OCI-M2 (cell line): Measurements from ENCODE around the gene BNC2.
"Not testable (repeated sequence)": the region's sequence is repeated elsewhere in the genome, so short reads cannot be mapped to it uniquely, and the experiment has no call there.

ENCODE experiments used
- DNase-seq: peaks from one replicate; lab custom pipeline; 2025; ENCODE audit not compliant: unreplicated experiment; lab: John Stamatoyannopoulos, UW

BNC2 gene

GRCh38 chr9:16459421-16460148 is 410.9 kb downstream of the BNC2 start:
- no peak for DNase-seq

- DNase-seq = no peak
Observed at GRCh38 chr9:16458696-16459420, 411.6 kb downstream of the BNC2 start.

GRCh38 chr9:16455842-16456241 is 414.6 kb downstream of the BNC2 start:
- DNase-seq = no peak

GRCh38 chr9:16453390-16453789 is 417.1 kb downstream of the BNC2 start:
- DNase-seq = no peak

DNA sequence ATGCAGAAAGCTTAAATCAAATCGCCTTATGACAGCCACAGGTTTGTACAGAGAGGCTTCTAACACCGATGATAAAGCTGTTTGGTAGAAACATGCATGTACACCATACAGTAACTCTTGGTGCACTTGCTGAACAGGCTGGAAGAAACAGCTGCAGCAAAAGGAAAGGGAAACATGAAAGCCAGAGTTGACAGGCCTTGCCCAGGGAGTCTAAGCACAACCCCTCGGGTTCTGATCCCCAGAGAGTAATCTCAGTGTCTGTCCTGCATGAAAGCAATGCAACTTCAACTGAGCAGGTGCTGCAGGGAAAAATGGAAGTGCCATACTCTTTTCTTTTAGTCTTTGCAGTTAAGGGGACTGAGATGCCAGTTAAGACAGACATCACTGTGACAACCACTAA is 419.9 kb downstream of the BNC2 start:
- DNase-seq = no peak

- DNase-seq = no peak
Observed at GRCh38 chr9:16450043-16450442, 420.4 kb downstream of the BNC2 start.

- DNase-seq = no peak
Observed at GRCh38 chr9:16449076-16449730, 421.3 kb downstream of the BNC2 start.

- no peak for DNase-seq
Observed at GRCh38 chr9:16447946-16448345, 422.5 kb downstream of the BNC2 start.

DNA sequence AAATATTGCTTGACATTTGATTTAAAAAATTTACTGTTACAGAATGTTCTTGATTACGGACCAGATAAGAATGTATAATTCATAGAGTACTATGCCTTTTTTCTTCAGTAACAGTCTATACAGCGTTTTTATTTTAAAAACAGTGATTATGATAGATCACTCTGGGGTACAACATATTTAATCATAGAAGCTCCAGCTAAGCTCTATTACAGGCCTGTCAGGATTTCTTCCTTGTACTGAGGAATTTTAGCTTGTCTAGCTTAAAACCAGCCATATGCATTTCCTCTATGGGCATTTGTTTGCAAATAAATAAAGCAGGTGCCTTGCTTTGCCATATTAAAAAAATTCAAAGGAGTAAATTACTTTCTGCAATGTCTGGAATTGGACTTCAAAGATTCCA is 423.8 kb downstream of the BNC2 start:
- DNase-seq = no peak

DNA sequence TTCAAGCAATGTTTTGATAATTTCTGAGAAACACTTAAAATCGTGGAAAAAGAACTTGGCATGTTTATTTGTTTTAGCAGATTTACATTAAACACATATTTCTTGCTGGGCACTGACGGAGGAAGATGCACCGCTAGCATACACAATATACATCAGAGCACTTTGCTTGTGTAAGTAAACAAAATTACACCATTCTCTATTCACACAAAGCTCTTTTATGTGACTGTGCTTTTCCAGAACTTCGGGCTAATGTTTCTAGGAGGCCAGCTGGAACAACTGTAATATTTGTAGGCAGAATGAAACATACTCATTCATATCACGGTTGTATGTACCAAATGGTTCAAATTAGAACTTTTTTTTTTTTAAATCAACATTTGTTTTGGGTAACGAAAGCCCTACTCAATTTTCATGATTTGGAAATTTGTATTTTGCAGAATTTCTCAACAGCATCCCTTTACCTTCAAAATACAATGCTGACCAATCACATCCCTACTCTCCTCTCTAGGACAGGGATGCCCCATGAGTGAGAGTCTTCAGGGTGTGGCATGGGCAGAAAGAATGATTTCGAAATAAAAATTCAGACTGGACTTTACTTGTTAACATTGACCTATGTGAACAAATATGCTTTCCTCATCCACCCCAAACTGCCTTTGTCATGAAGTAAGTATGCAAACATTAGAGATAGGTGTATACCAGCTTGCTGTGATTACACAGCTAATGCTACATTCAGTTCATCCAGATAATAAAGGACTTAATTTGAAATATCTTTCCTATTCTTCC is 425.1 kb downstream of the BNC2 start:
- DNase-seq = no peak

- DNase-seq = no peak
Observed at GRCh38 chr9:16442622-16443021, 427.8 kb downstream of the BNC2 start.

- DNase-seq = no peak
Observed at GRCh38 chr9:16441791-16442190, 428.7 kb downstream of the BNC2 start.

DNA sequence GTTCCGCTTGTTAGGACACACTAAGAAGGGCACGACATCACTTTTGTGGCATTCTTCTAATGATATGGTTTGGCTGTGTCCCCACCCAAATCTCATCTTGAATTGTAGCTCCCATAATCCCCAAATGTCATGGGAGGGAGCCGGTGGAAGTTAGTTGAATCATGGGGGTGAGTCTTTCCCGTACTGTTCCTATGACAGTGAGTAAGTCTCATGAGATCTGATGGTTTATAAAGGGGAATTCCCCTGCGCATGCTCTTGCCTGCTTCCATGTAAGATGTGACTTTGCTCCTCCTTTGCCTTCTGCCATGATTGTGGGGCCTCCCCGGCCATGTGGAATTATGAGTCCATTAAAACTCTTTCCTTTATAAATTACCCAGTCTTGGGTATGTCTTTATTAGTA is 431.6 kb downstream of the BNC2 start:
- not testable (repeated sequence) for DNase-seq

DNA sequence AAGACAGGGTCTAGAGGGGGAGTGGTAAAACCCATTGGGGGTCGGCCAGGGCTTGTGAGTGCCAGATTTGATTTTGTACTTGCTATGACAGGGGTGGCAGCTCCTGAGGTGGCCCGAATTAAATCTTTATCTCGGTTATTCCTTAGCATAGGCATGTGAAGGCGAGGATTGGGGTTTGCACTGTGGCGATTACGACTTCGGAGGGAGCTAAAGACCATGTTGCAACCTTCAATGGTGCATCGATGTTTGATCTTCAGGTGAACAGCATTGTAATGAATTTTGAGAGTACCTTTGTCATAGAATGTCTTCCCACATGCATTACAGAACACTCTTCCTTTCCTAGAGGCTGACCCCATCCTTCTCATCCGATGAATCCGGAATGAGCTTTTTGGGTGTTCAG is 433.9 kb downstream of the BNC2 start:
- DNase-seq = no peak

- no peak for DNase-seq
Observed at GRCh38 chr9:16434526-16434925, 435.9 kb downstream of the BNC2 start.

- DNase-seq = no peak
Observed at GRCh38 chr9:16433494-16433893, 437.0 kb downstream of the BNC2 start.

DNA sequence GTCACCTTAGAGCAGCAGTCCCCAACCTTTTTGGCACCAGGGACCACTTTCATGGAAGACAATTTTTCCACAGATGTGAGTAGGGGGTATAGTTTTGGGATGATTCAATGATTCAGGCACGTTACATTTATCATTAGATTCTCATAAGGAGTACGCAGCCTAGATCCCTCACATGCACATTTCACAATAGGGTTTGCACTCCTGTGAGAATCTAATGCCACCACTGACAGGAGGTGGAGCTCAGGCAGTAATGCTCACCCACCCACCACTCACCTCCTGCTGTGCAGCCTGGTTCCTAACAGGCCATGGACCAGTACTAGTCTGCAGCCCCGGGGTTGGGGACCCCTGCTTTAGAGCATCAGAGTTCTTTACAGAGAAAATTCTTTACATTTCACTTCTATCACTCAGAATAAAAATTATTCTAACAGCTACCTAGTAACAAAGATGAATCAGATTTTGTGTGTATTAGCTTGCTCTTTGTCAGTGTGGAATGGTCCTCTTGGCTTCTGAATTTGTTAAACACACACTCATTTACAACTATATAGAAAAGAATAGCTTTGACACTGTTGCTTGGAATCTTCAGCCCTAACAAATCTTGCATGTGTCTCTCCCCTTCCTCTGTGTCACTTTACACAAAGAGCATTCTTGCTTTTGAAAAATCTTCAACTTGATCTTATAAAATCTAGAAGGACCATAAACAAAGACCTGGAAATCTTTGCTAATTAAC is 438.6 kb downstream of the BNC2 start:
- no peak for DNase-seq

- no peak for DNase-seq
Observed at GRCh38 chr9:16429671-16430070, 440.8 kb downstream of the BNC2 start.

DNA sequence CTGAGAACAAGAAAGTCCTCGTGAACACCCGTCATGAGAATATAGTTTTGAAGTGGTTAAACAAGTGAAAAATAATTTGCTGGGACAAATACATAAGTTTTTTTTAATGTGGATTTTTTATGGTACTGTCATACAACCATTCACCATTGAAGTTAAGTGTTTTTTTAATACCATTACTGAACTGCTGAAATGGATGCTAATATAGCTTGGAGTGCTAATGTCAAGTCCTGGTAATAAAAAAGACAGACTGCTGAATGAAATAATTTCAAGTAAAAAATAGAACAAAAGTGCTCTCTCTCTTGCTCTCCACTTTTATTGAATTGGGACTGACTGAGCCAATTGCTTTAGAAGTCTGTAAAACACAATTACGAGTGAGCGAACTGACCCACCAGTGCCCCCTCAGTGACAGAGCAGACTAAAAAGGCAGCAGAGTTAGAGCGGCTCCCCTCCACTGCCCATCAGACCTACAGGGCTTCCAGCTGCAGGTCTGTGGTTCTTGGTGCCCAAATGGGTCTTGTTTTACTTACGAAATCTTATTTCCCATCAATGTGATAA is 442.5 kb downstream of the BNC2 start:
- no peak for DNase-seq

- DNase-seq = no peak
Observed at GRCh38 chr9:16426716-16427115, 443.8 kb downstream of the BNC2 start.
